GM21825 (cell line): ENCODE data around the gene NAT8.
"Not testable (repeated sequence)": the region's sequence is repeated elsewhere in the genome, so short reads cannot be mapped to it uniquely, and the experiment has no call there.

ENCODE experiments used
- ATAC-seq: cut with Tn5 transposase; IDR thresholded peaks from one replicate; pipeline ENCODE4 v1.9.1; 2021; ENCODE audit warnings: mild to moderate bottlenecking, moderate library complexity; ENCODE audit not compliant: unreplicated experiment

NAT8 gene

DNA sequence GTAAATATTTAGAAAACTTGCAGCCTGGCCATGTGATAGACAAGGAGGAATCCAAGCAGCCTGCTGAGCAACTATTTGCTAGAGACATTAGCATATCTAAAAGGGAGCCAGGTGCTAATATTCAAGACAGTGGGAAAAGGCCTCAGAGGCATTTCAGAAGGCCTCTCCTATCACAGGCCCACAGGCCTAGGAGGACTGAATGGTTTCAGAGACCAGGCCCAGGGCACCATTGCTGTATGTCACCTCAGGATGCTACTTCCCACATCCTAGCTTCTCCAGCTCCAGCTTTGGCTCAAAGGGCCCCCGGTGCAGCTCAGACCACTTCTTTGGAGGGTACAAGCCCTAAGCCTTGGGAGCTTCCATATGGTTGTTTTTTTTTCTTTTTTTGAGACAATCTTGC lies 3.8 kb downstream of the NAT8 start:
- no peak for ATAC-seq

DNA sequence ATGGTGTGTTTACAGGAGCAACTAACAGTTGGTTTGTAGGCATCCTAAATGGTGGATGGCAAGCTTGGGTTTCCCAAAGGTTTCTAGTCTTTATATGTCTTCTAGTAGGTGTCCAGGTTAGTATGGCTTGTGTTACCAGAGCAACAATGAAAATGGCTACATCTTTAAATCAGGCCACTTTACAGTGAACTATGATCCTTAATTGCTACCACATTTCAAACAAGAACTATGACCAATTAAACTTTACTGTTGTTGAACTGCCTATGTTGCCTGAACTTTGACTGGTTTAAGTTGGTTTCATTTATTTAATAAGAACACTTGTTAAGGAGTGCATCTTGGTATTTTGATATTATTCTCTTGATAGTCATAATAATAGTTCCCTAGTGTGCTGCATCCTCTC lies 5.2 kb downstream of the NAT8 start:
- not testable (repeated sequence) for ATAC-seq

DNA sequence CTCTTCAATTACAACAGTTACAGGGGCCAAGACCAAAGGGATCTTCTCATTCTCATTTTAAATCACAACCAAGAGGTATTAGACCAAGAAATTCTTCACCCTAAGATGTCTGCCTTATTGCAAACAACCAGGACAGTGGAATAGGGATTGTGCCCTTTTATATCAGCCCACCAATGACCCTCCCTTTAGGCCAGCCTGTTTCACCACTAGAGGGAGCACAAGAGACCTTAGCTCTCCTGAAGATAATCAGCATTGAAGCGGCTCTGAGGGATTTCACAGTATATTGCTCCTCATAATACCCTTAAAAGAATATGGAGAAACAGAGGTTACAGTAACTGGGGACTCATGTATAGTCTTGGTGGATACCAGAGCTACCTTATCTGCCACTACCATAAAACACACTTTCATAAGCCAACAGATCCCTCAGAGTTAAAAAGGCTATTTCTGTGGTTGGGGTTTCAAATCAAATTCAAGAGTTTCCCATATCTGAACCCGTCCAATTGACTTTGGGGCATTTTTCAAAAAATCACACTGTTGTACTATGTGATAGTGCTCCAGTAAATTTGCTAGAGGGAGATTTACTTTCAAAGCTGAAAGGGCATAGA lies 11.5 kb downstream of the NAT8 start:
- ATAC-seq = peak; percentile 63

DNA sequence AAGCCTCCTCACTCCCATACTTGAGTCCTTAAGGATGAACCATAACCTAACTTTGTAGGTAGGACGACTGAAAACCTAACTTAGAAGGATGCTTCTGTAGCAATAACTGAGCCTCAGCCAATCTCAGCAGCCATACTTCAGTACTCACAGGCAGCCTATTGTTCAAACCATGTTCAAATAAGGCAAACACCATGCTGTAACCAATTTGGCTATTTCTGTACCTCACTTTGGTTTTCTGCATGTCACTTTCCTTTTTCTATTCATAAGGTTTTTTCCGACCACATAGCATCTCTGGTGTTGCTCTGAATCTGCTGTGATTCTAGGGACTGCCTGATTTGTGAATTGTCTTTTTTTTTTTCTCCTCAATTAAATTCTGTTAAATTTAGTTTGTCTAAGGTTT lies 13.7 kb downstream of the NAT8 start:
- ATAC-seq = not testable (repeated sequence)

DNA sequence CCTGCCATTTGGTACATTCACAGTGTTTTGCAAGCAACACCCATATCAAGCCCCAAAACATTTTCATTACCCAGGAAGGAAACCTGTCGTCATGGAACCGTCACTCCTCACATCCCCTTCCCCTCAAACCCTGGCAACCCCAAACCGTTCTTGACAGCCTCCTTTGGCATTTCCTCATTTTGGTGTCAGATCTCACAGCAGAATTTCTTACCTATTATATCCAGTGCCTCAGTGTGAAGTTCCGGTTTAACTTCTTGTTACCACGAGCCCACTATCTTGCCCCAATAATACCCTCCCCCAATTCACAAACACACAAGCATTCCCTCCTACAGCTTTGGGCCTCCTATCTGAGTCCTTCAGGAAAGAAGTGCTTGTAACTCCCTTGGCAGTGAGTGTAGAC lies 16.0 kb downstream of the NAT8 start:
- ATAC-seq = not testable (repeated sequence)

DNA sequence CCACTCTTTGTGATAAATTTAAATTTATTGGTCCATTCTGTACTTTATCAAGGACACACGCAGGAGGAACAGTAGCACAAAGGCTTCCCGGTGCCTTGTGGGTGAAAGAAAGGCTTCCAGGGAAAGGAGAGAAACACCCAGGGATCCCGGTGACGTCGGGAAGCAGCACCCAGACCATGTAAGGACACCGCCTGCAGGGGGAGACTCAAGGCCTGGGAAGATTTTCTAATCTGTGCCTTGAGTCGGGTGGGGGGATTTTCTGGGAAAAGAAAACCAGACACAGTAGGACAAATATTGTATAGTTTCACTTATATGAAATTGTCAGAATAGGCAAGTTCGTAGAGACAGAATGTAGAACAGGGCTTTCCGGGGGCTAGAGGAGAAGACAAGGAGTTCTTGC lies 17.6 kb downstream of the NAT8 start:
- not testable (repeated sequence) for ATAC-seq

DNA sequence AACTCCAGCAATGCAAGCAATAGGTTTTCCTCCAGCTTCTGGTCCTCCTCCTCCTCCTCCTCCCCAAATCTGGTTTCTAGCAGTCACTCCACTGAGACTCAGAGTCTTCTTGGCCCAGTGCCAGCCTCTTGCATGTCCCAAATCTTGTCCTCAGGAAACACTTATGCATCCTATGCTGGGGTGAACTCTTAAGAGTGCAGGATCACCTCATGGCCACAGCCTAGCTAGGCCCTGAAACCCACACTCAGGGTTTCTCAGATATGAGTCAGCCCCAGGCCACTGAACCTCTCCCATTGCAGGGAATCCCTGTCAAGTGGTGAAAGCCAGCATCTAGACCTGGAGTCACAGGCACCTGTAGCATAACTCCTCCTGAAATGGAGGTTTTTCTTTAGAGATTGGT lies 18.2 kb downstream of the NAT8 start:
- not testable (repeated sequence) for ATAC-seq

DNA sequence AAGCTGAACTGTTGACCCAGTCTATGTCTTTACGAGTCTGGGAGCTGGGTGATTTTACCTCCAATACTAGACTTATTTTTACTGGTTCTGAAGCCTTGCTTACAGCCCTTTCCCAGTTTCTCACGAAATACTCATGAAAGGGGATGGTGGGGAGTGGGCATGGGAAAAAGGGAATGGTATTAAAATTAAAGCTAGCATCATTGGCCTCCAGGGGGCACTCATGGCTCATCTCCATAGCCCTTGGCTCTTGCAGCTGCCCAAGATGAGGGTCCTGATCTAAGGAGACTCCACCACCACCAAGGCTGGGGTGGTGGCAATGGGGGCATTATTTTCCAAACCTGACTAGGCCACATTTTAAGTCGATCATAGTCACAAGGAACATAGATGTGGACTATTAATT lies 22.3 kb downstream of the NAT8 start:
- not testable (repeated sequence) for ATAC-seq

DNA sequence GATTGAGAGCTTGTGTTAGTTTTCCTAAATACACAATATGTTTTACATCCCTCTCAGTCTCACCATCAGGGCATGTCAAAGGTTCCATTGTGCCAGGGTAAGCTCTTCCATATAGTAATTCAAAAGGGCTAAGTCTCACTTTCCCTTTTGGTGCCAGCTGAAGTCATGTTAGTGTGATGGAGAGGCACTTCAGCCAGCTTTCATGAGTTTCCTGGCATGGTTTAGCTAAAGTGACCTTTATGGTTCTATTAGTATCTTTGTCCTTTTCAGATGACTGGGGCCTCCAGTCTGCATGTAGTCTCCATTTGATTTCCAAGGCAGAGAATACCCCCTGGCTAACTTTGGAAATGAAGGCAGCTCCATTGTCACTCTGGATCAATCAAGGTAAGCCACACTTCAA lies 27.2 kb downstream of the NAT8 start:
- ATAC-seq = no peak

DNA sequence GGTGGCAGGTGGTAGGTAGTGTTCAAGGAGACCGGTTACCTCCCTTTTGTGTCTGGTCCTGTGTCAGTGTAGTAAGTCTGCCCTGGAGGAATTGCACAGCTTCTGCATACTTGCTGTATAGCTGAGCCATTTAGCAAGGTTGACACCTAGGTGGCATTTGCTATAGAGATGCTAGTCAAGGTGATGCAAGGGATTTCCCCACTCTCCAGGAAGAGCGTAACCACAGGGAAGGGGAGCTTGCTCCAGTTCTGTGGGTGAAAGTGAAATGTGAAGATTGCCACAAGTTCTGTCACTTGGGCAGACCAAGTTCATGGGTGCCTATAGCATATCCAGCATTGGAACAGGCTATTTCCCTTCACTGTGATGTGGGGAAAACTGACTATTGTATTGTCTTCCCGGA lies 28.1 kb downstream of the NAT8 start:
- ATAC-seq = no peak

DNA sequence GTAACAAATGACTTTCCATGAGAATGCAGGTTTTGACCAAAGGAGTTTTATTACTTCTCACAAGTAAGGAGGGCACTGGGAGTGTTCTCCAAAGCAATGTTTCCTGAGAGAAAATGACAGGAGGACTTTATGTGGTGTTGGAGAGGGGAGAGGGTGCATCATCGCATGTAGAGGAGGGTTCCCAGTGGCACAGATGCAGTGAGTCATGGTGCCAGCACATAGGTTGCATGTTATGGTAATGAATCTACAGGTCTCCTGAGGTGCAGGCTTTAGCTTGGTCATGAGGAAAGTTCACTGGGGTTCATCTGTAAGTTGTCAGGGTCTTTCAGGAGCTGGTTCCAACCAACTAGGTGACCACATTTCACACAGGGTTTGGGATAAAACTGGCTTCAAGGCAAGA lies 30.4 kb downstream of the NAT8 start:
- ATAC-seq = no peak

DNA sequence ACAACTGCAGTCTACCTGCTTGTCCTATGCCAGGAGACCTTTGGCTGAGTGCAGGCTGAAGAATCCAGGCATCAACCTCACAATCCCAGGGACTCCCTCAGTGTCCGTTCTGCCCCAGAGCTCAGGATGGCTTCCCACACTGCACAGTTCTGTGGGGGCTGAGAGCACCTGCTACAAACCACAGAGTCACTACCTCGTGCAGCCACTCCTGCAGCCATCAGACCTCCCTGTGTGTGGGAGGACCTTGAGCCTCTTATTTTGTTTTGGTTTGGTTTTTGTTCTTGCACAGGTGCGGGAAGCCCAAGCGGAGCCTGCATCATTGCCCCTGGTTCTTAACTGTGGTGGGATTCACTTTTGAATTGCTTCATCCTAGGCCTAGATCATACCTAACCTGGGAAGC lies 31.0 kb downstream of the NAT8 start:
- no peak for ATAC-seq

DNA sequence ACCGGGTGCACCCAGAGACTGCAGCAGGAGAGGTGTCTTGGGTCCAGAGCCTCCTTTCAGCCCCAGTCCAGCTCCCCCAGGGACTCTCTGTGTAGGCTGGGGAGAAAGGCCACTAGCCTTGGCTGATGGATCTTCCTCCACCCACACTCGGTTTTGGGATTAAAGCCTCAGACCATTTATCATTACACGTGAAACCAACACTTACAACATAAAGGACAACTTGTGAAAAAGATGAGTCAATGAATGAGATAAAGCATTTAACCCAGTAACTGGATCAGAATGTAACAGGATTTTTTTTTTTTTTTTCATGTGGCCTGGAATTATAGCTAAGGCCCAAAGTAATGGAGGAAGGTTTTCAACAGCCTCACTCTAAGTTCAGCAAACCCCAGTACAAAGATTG lies 32.1 kb downstream of the NAT8 start:
- ATAC-seq = no peak

DNA sequence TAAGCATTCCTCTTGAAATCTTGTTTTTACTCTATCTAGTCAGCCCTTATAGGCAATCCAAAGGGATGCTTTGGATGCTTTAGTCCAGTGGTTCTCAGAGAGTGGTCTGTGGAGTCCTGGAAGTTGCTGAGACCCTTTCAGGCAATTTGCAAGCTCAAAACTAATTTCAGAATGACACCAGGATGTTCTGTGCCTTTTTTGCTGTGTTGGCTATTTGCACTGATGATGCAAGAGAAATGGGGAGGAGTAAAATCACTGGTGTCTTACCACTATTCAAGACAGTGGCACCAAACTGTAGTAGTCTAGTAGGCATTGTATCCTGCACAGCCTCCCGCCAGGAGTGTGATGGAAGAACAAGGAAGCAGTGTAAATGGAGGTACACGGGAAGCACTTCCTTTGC lies 37.6 kb downstream of the NAT8 start:
- ATAC-seq = not testable (repeated sequence)

DNA sequence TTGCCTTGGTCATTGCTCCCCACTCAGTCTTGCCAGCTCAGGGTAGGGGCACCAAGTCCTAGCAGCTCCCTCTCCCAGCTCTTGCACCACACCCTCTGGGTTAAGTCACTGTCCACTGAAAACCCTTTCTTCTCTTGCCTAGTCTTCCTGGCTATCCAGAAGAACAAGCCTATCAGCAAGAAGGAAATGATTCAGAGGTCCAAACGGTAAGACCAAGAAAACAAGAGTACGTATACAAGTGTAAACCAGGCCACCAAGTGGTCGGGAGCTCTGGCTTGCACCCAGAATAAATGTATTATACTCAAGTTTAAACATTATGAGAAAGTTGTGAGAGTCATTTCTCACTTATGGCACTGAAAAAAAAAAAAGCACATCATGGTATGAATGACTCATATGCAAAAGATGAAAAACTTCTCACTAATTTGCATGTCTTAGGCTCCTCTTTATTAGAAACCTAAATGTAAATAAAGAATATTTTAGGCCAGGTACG lies 39.1 kb downstream of the NAT8 start:
- peak; percentile 60 for ATAC-seq

DNA sequence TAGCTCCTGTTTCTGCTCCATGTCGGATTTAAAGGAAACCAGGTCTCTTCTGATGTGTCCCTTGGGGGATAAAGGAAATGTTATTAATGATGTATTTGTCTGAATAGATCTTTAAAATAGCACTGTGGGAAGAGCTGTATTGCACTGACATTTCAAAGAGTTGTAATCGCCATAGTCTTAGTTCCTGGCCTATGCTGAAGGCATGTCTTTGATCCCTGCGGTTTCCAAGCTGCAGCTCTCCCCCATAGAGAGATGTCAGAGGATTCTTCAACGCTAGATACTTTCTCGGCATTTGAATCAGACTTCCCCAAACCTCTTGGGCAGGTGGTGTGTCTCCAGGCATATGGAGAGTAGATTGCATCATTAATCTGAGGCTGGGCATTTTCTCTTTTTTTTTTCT lies 40.4 kb downstream of the NAT8 start:
- ATAC-seq = no peak

DNA sequence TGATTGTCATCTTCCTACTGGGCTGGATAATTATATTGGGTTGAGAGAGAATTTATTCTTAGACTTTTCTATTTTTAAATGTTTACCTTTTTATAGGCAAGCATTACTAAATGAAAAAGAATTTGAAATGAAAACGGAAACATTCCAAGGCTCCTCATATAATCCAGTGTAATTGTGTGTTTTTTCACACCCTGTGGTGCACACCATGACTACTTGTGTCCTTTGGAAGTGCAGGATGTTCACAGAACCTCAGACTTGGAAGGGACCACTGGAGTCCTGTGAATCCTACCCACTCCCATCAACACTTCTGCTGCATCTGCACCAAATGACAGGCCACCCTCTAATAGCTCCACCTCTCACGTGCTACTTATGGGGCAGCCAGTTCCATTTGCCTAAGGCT lies 48.0 kb downstream of the NAT8 start:
- ATAC-seq = no peak

DNA sequence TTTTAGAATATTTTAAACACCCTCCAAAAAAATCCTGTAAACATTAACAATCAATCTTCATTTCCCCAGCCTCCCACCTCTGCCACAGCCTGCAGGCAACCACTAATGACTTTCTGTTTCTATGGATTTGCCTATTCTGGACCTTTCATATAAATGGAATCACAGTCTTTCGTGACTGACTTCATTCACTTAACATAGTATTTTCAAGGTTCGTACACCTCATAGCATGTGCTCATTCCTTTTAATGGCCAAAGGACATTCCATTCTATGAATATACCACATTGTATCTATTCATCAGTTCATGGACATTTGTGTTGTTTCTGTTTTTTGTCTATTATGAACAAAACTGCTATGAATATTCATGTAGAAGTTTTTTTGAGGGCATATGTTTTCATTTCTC lies 48.5 kb downstream of the NAT8 start:
- no peak for ATAC-seq
